NT2/D1 (cell line): ENCODE results near the gene SIM2.

Experiments
- SUZ12 ChIP-seq: IDR thresholded peaks from 2 replicates; pipeline ENCODE4 v1.6.1; 2011; ENCODE audit not compliant: insufficient read length, insufficient read depth; ENCODE audit errors: extremely low read depth
- YY1 ChIP-seq: IDR thresholded peaks from 2 replicates; pipeline ENCODE4 v1.6.1; 2011; ENCODE audit not compliant: insufficient read length, insufficient read depth
- ZNF274 ChIP-seq: IDR thresholded peaks from 2 replicates; pipeline ENCODE4 v1.6.1; 2011; ENCODE audit warnings: mild to moderate bottlenecking, low read depth, low read length

GRCh38 chr21:36716387-36716786 lies 17.5 kb downstream of the SIM2 start:
- TF ChIP-seq YY1 (no peak), ZNF274 (no peak), SUZ12 (no peak)
